IPS DF 4.7 (cell line): ENCODE measurements around the gene KRTAP4-6.
"Not testable (repeated sequence)": the region's sequence is repeated elsewhere in the genome, so short reads cannot be mapped to it uniquely, and the experiment has no call there.

Source experiments
- DNase-seq: peaks from one replicate; pipeline ENCODE4 v3.0.0-alpha.2; 2013; ENCODE audit warnings: low spot score; ENCODE audit errors: extremely low read depth

The KRTAP4-6 gene

GRCh38 chr17:41107941-41108450 lies 32.3 kb downstream of the KRTAP4-6 start:
- DNase-seq: no peak

- DNase-seq: not testable (repeated sequence)
Observed at GRCh38 chr17:41105347-41105746, 35.0 kb downstream of the KRTAP4-6 start, which contains the start of gene KRTAP4-9. Gene KRTAP4-9, plus strand, starts transcription at chr17:41105389. Its CDS starts 0 bp downstream, at chr17:41105389.

GRCh38 chr17:41104386-41105038 lies 35.8 kb downstream of the KRTAP4-6 start:
- DNase-seq: not testable (repeated sequence)

GRCh38 chr17:41103896-41104295 lies 36.4 kb downstream of the KRTAP4-6 start:
- no peak for DNase-seq

GRCh38 chr17:41101586-41102259 lies 38.6 kb downstream of the KRTAP4-6 start, which contains the start of gene KRTAP4-16:
Gene KRTAP4-16, minus strand, starts transcription at chr17:41102209. Its CDS starts 0 bp downstream, at chr17:41102209.
- no peak for DNase-seq

GRCh38 chr17:41099682-41100480 lies 40.5 kb downstream of the KRTAP4-6 start:
- DNase-seq: not testable (repeated sequence)

- DNase-seq: no peak
Observed at GRCh38 chr17:41098481-41098880, 41.9 kb downstream of the KRTAP4-6 start.

GRCh38 chr17:41098042-41098441 lies 42.3 kb downstream of the KRTAP4-6 start, which contains the start of gene KRTAP4-8:
Gene KRTAP4-8, minus strand, starts transcription at chr17:41098142. Its CDS starts 58 bp downstream, at chr17:41098084.
- no peak for DNase-seq

- no peak for DNase-seq
Observed at GRCh38 chr17:41096055-41096454, 44.3 kb downstream of the KRTAP4-6 start.
